HG03159 (cell line): ENCODE data around the gene ATP8B3.

Experiments
- ATAC-seq: cut with Tn5 transposase; IDR thresholded peaks from one replicate; pipeline ENCODE4 v1.9.1; 2021; ENCODE audit warnings: mild to moderate bottlenecking, moderate library complexity; ENCODE audit not compliant: unreplicated experiment

Gene ATP8B3

DNA sequence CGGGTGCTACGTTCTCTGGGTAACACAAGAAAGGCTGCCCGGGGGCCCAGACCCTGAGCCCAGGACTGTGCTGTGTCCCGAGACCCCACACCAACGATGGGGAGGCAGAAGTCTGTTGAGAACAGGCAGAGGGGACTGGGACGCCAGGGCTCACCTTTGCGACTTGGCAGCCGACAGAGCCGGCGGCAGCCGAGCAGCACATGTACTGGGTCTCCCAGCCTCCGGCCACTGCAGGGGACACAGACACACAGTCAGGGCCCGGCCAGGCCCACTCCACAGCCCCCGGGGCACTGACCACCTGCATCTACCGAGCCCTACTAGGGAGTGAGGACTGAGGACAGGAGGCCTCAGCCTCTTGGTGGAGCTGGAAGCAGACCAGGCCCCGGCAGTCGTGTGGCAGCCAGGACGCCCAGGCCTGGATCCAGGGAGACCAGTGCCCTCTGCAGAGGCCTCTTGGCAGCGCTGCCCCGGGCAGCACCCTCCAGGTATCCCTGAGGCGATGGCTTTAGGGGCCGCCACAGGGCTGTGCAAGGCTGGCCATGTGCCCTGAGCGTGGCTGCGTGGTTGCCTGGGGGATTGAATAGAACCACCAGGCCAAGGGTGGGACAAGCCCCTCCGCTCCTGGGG, 5.6 kb upstream of the ATP8B3 start:
- no peak for ATAC-seq

DNA sequence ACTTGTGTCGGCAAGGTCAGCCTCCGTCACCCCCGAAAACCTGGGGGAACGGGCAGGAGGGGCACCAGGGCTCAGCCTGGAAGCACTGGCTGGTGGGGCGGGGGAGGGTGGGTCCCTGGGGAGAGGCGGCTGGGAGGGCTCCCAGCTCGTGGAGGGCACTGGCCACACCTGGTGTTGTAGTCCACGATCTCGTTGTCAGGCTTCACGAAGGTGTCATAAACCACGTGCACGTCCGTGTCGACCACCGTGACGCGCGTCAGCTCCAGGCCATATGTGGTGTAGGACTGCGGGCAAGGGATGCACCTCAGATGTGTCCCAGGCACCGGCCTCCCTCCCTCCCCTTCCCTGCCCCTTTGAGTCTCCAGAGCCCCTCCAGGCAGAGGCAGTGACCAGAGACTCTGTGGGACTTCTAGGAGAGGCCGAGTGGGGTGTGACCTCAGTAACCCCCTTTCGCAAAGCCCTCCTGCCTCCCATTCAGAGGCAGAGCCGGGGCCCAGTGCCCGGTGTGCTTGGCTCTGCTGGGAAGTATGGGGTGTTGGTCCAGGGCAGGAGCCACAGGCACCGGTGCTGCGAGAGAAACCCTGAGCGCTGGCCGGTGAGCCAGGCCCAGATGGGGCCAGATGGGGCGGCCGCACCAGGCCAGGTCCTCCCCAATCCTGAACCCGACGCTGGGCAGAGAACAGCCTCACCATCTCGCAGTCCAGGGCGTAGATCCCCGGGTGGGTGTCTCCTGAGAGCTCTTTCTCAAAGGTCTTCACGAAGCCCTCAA, 4.6 kb upstream of the ATP8B3 start:
- ATAC-seq: no peak

DNA sequence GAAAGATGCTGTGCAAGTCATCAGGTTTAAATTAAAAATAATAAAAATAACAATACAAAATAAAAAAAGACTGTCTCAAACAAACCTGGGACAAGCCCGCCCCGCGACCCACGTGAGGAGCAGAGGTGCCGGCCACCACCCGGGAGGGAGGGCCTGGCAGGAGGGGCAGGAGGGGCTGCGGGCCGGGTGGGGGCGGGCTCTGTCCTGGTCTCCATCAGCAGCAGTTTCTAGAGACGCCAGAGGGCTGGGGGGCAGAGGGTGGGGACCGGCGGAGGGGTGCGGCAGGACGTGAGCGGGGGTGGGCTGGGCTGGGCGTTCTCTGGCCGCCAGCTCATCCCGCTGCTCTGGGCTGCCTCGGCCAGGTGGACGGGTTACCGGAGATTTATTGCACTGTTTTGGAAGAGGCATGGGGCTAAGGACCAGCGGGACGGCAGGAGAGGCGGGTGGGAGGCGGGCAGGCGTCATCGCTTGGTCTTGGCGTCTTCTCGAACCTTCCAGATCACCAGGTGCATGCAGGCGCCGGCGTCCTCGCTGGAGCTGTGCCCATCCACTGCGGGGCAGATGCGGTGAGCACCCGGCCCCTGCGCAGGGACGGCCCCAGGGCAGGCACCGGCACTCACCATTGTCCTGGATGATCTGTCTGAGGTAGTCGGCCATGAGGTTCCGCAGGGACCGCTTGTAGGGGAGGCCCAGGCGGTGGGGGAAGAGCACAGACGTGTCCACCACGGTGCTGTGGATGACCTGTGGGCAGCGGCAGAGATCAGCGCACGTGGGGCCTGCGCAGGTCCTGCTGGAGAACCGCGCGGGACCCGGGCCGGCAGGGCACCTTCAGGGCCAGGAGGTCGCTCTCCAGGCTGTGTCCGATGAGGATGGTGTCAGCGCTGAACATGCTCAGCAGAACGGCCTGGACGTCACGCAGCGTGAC, 3.8 kb upstream of the ATP8B3 start:
- ATAC-seq: no peak

DNA sequence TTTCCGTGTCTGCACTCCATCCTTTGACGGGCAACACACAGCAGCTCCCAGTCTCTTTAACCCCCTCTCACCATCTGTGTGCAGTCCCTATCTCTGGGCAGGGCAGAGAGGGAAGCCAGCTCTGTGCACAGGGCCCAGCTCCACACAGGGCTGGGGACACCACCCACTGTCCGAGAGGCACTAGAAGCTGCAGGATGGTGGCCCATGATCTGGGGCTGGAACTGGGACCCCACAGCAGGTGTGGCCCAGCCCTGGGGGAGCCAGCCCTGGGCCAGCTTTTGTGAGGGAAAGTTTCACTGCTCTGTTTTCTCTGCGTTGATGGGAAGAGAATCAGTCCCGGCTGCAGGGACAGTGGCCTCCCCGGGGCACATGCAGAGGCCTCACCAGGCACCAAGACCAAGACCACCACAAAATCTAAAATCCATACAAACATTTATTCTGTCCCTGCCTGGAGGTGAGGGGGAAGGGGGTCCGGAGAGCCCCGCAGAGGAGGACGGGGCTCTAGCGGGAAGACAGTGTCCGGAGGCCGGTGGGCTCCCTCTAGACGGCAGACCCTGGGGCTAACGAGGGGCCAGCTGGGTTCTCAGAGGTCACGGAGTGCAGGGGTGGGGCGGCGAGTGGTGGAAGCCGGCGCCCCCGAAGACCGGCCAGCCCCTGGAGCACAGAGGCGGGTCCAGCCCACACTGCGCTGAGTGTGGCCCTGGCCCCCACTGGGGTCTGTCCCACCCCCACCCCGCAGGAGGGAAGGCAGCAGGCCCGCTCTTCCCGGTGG, 2.9 kb upstream of the ATP8B3 start:
- no peak for ATAC-seq

DNA sequence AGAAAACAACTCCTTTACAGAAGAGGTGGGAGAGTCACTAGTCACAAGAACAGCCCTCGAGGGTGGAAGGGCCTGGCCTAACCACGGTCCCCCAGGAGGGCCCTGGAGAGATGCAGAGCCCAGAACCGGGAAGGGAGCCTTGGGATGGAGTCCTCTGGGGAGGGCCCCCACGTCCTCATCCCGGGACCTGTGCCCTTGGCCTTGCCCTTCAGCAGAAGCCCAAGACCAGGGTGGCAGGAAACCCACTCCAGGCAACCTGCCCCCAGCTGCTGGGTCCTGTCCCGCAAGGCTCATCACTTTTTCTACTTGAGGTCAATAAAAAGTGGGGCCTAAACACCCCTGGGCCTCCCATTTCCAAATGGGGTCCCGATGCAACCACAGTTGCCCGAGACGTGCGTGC, 2.3 kb upstream of the ATP8B3 start:
- no peak for ATAC-seq

DNA sequence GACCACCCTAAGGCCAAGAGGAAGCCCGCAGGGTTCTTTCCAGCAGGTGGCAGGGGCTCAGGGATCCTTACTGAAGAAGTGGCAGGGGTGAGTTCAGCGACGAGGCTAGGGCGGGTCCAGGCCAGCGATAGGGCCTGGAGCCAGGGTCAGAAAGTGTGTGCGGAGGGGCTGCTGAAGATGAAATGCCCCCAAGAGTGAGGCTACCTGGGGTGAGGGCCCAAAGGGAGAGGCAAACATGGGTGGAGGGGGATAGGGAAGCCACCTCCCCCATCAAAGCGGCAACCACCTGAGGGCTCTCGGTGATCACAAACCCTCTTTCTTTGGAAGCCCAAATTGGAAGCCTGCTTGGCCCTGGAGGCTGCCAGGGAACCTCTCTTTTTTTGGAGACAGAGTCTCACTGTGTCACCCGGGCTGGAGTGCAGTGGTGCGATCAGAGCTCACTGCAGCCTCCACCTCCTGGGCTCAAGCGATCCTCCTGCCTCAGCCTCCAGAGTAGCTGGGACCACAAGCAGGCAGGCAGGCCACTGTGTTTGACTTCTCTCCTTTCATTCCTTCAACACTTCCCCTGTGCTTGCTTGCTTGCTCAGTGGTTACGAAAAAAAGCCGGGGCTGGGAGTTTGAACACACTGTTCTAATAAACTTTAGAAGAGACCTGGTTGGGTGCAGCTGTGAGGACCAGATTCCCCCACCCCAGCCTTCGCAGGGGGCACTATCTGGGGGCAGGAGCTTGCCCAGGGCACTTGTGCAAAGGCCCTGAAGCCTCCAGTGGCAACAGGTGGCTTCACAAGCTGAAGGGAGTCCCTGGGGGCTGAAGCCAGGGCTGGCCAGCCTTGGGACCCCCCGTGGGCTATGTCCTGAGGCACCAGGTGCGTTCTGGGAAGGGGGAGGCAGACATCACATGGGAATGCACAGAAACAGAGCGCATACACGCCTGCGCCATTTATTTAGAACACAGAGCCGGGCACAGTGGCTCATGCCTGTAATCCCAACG, 1.4 kb upstream of the ATP8B3 start:
- ATAC-seq: no peak

DNA sequence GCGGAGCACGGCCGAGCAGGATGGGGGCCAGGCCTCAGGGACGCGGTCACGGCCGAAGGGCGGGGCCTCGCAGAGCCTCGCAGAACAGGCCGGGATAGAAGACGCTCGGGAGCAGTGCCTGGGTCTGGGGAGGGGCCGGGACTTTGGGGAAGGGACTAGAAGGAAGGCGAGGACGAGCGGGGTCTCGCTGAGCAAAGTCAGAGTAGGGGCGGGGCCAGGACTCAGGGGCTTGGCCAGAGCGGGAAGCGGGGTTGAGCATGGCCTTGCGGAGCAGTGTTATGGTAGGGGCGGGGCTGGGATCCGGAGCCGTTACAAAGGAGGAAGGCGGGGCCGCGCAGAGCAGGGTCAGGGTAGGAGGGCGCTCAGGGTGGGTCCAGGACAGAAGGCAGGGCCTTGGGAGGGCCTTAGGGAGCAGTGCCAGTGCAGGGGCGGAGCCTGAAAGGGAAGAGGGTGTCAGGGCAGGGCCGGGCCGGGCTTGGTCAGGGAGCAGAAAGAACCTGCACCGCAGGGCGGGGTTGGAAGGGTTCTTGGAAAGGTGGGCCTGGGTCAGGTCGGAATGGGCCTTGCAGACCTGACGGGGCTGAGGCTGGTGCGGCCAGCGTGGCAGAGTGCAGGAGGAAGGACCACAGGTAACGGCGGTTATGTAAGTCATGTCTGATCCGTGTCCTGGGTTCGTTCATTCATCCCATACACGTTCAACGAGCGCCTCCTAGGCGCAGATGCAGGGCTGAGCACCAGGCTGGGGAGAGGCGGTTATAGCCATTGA, 533 bp upstream of the ATP8B3 start:
- peak; percentile 68 for ATAC-seq

DNA sequence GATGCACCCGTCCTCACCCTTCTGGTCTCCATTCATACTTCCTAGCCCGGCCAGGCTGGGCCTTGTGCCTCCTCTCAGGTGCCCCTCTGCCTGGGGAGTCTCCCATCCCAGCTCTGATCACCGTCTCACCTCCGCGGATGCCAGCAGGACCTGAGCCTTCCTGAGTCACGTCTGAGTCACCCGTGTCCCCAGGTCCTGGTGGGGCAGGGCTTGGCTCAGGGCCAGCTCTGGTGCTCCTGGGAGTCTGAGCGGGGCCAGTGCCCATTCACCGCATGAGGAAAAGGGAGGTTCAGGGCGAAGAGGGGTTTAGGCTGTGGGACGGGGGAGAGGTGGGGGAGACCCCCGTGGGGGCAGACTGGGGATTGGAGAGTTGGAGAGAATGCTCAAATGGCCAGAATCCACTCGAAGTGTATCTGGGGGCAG, 593 bp downstream of the ATP8B3 start:
- no peak for ATAC-seq

DNA sequence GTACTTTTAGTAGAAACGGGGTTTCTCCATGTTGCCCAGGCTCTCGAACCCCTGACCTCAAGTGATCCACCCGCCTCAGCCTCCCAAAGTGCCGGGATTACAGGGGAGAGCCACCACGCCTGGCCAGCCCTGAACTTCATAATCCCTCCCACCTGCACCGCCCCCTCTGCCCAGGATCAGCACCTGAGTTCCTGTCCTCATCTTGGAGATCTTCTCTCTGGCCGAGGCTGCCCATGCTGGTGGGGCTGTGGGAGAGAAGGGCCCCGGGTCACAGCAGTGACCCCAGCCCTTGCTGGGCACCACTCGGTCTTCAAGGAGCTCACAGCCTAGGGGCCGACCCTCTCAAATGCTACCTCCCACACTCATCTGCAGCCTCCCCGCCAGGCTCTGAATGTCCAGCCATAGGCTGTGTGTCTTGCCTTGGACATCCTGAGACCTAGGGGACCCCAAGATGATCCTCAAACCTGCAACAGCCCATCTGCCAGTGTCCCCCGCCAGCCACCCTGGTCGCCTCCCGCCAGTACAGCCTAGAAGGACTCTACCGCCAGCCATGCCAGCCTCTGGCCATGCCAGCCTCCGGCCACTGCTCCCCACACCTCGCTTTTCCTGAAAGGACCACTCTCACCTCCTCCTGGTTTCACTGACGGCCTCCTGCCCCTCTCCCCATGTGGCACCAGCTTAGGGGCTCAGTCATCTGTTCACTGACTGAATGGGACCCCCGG, 1.5 kb downstream of the ATP8B3 start:
- ATAC-seq: no peak

DNA sequence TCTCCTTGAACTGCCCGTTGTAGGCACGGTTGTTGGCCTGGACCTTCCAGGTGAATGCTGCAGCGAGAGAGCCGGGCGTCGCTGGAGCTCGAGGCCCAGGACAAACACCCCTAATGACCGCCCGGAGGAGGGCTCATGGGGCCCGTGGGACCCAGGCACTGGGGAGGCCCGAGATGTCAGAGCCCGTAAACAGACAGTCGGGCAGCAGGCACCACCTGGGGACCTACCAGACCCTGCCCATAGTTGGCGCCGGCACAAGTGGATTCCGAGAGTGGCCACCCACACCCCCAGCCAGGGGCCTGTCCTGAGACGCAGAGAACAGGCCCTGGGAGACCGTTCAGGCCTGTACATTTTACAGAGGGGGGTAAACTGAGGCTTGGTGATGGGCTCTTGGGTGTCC, 2.4 kb downstream of the ATP8B3 start:
- no peak for ATAC-seq

DNA sequence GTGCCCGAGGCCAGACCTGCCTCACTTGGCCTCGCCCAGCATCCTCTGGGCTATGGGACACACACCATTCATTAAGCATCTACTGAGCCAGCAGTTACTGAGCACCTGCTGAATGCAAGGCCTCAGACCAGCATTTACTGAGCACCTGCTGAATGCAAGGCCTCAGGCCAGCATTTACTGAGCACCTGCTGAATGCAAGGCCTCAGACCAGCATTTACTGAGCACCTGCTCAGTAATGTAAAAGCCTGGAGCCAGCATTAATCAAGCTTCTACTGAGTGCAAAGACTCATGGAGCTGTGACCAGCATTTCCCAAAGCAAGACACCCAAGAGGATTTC, 3.7 kb downstream of the ATP8B3 start:
- no peak for ATAC-seq

DNA sequence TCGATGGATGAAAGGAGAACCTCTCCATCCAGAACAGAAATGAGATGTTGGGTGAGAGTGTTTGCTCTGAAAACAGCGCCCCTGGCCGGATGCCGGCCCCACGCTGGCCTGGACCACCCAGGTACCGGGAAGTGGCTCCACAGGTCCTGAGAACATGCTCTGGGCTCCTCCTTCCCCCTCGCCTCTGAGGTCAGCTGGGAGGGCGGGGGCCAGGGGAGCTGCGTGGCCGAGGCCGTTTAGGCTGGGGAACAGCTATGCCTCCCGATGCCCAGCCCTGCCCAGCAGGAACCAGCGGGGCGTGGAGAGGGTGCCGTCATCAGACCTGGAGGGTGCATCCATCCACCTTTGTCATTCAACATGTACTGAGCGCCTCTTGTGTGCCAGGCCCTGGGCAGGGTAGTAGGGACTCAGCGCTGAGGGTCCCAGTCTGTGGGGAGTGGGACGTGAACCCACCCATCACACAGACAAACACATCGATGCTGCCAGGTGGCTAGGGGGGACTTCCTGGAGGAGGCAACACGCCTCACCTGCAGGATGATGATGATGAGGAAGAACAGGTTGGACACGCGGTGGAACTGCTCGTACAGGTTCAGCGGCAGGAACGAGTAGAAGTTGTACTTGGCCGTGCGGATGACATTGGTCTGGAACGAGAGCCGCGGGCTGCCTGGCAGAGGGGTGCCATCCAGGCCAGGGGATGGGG, 4.2 kb downstream of the ATP8B3 start:
- no peak for ATAC-seq

DNA sequence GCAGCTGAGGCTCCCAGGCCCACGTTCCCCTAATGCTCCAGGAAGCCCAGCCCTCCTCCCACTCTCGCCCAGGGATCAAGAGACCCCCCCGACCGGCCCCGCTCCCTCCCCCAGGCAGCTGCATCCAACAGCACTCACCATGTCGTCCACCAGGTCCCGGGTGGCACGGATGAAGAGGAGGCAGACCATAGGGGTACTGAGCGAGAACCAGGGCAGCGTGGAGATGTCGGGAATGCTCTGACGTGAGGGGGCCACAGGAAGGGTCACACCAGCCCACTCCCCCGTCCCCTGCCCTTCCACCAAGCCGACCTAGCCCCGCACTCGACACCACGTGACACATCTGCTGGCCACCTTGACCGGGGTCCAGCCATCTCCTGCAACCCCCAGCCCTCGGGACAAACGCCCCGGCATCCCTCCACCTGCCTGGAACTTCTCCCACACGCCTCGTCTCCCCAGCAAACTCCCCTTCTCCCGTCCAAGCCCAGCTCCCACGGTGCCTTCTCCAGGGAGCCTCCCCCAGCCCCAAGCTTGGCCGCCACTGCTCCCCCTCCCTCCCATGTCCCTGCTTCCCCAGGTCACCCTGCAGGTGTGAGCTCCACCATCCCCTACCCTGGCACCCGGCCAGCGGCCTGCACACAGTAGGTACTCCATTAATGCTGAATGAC, 4.9 kb downstream of the ATP8B3 start:
- no peak for ATAC-seq

DNA sequence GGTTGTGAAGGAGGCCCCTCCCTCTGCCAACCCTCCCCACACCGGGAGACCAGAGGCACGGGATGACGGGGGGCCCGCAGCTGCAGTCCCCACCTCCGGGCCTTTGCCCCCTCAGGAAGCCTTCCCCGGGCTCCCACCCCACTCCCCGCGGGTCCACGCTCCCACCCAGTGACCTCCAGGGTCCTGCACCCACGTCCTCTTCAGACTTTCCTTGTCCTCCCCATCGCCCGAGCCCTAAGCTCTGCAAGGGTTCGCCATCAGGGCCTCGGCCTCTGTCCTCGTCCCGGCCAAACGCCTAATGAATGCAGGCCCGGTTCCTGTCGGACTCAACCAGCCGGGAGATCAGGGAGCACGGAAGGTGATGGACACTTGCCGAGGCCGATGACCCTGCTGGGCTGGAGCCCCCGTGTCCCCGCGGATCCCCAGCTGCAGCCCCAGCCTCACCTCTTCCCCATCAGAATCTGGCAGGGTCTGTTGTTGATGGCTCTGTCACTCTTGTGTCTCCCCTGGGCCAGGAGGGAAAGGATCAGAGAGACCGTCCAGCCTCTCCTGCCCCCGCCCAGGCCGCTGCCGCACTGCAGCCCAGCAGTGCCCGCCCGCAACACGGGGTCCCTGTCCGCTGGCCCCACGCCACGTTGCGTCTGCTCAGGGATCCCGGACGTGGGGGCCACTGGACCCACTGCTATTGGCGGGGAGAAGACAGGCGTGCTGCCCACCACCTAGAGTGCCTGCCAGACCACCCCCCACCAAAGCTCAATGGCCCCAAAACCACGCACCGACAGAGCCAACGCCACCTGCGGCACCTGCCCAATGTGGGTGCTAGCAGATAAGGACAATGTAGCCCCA, 5.7 kb downstream of the ATP8B3 start:
- no peak for ATAC-seq

DNA sequence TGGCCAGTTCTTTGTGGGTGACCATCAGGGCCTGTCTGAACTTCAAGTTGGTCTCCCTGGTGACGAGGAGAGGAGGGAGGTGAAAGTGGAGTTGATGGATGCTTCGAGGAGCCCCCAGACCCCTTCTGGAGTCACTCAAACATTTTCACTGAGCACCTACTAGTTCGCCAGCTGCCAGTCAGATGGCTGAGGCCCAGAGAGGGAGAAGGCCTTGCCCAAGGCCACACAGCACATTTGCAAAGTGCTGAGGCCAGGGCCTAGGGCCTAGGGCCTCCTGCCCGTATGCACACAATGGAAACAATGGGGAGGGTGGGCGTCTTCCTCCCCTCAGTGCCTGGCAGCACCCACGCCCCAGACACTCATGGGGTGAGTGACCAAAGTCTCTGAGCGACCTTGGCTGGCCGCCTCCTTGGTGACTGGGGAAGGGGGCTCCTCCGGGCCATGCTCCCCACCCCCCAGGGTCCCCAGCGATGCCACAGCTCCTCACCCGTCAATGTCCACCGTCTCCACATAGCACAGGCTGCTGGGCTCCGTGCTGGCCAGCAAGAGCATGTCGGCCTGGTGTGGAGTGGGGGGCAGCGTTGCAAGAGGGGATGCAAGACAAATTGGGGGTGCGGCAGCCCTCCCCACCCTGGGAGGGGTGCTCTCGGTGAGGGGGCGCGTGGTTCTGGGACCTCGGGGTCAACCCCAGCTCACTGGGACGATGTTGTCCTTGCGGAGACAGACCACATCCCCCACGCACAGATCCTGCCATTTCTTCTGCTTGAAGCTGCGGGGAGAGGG, 6.5 kb downstream of the ATP8B3 start:
- ATAC-seq: no peak

DNA sequence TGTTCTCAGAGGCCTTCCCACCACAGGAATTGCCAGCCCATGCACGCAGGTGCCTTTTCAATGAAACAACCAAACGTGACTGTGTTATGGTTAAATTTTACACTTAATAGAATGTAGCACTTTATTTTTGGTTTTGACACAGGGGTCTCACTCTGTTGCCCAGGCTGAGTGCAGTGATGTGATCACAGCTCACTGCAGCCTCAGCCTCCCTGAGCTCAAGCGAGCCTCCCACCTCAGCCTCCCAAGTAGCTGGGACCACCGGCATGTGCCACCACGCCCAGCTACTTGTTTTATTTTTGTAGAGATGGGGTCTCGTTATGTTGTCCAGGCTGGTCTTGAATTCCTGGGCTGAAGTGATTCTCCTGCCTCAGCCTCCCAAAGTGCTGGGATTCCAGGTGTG, 7.2 kb downstream of the ATP8B3 start:
- ATAC-seq: no peak
